Measurements from ENCODE around the gene AMIGO2.

GRCh38 chr12:47111854-47112253, 32.1 kb upstream of the AMIGO2 start:
- TF ChIP-seq CTCF (conservative IDR thresholded peaks at IDR 0.05; ENCODE audit: low read depth in 2 of 2): no peak
- TF ChIP-seq POLR2AphosphoS5 (IDR thresholded peaks at IDR 0.05; ENCODE audit: low read depth): no peak
- TF ChIP-seq EZH2phosphoT487 (IDR thresholded peaks at IDR 0.05; ENCODE audit: unreplicated experiment): no peak
- no peak for TF ChIP-seq EZH2 (IDR thresholded peaks at IDR 0.05; ENCODE audit: low read depth, unreplicated experiment)
- no peak for TF ChIP-seq REST (IDR thresholded peaks at IDR 0.05; ENCODE audit: unreplicated experiment)
- no peak for TF ChIP-seq NANOG (IDR thresholded peaks at IDR 0.05; ENCODE audit: borderline replicate concordance)
- no peak for TF ChIP-seq ZNF331 (CRISPR knock-in tag; IDR thresholded peaks at IDR 0.05; ENCODE audit: low read depth)
- TF ChIP-seq CREB1 (CRISPR knock-in tag; IDR thresholded peaks at IDR 0.05; ENCODE audit: low read depth): no peak
- TF ChIP-seq ETS1 (IDR thresholded peaks at IDR 0.05): no peak
